Stimulated activated CD4-positive, alpha-beta T cell treated with anti-CD3 and anti-CD28 coated beads, TNF-alpha, amount 100 ng/mL, for 24 hours (primary cell): ENCODE results near the gene CDH11.

Experiments used
- DNase-seq, 3 experiments: peaks; one replicate each; pipeline ENCODE4 v3.0.0-alpha.2; 2020; ENCODE audit warnings: low read depth in 3 of 3

The CDH11 gene

GRCh38 chr16:65034915-65035314 lies 86.9 kb downstream of the CDH11 start:
- no peak for DNase-seq

- DNase-seq: no peak
These were observed 89.5 kb downstream of the CDH11 start for GRCh38 chr16:65032387-65032786.

DNA sequence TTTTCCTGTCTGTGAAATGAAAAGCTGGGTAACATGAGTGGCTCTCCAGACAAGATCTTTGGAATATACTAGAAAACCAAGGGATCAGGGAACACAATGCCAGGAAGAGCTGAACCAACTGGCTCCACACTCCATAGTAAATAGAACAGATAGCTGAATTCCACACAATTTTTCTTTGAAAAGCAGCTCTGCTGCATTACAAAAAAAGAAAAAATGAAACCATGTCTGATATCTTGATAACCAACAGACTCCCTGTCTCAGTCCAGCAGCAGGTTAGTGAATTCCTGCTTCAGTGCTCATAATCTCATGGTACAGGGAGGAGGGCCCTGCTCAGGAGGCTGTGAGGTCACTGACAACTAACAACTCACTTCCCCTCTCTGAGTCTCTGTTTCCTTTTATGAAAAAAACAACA lies 97.1 kb downstream of the CDH11 start:
- no peak for DNase-seq

DNA sequence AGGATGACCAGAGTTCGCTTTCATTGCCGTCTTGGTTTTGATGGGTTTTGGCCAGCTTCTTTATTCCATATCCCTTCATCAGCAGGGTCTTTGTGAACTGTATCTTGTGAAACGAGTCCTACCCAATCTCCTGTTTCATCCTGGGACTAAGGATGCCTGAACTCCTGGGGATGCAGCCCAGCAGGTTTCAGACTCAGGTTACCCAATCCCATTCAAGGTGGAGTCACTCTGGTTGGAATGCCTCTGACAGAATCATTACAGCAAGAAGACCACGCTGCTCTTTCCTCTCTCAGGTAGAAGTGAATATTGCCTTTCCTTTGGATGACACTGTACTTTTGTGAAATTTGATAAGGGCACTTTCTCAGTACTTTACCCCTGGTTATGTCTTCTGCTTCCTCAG lies 98.1 kb downstream of the CDH11 start:
- DNase-seq: no peak

GRCh38 chr16:65021852-65022595 lies 99.8 kb downstream of the CDH11 start:
- DNase-seq: no peak

- DNase-seq: no peak
These were observed 105.1 kb downstream of the CDH11 start for GRCh38 chr16:65016754-65017153.

DNA sequence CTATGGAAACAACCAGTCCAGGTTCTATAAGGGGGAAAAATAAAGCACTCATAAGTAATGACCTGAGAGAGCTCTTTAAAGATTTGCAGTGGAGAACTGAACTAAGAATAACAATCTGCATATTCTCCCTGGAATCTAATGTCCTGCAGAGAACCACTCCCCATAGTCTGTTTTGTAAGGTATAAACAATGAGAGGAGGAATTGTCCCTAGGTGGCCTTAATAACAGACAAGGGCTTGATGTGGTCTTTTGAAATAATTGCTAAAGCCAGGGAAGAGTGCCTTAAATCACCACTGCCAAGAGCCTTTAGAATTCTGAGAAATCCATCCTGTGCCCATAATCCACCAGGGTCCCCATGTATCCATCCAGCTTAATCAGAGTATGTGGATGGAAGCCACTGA lies 106.3 kb downstream of the CDH11 start:
- no peak for DNase-seq

DNA sequence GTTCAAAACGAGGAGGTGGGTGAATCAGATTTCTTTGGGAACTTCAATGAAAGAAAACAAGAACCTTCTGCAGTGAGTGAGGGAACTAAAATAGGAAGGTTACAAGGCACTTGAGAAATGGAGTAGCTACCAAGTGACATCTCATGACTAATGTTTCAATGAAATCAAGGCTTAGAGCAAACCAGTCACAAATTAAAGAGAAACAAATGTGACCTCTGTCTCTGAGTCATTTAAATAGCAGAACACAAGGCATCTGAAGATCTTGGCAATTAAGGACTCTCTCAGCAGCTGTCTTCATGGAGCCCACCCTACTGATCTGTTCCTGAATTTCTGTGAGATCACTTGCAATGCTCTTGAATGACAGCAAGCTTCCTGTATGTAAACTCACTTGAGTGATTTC lies 109.5 kb downstream of the CDH11 start:
- no peak for DNase-seq

DNA sequence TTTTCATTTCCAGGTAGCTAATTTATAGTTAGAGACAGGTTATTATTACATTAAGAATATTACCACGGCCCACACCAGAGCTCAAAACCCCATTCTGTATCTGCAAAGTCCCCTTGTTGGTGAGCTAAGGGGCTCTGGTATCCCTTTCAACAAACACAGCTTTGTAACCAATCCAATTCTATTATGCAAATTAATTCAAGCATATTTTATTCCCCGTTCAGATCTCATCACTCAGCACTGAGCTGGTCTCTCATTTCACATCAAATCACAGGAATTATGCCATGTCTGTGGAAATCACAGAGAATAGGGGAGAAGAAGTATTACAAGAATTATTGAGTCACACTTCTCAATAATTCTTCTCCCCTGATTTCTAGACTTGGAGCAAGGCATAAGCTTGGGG lies 111.7 kb downstream of the CDH11 start:
- no peak for DNase-seq

DNA sequence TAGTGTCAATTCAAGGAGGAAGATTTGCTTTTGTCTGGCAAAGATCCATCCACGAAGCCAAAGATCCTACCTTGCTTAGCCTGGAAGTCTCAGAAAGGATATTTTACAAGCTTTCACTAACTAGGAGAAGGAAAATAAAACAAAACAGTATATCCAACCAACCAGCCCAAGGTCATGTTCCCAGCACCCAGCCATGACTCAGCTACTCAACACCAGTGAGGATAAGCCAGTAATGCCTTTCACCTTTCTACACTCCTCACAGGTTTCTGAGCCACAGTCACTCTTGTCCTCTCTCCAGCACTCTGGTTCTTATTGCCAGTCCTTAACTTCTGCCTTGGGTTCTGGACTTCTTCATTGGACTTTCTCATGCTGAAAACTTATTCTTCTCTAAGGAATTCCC lies 116.2 kb downstream of the CDH11 start:
- no peak for DNase-seq

GRCh38 chr16:65004570-65004969 lies 117.3 kb downstream of the CDH11 start:
- DNase-seq: no peak

- DNase-seq: no peak
These were observed 118.2 kb downstream of the CDH11 start for GRCh38 chr16:65003621-65004020.

- DNase-seq: no peak
These were observed 119.6 kb downstream of the CDH11 start for GRCh38 chr16:65002265-65002664.

DNA sequence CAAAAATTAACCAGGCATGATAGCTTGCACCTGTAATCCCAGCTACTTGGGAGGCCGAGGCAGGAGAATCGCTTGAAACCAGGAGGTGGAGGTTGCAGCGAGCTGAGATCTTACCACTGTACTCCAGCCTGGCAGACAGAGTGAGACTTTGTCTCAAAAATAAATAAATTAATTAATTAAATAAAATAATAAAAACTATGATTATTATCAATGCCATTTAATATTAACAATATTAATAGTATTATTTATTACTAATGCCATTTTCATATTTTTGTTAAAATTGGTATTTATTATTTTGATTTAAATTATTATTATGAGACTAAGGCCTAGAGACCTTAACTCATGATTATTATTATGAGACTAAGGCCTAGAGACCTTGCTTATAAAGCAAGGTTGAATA lies 121.2 kb downstream of the CDH11 start:
- no peak for DNase-seq

GRCh38 chr16:64997751-64998150 lies 124.1 kb downstream of the CDH11 start:
- DNase-seq: no peak

DNA sequence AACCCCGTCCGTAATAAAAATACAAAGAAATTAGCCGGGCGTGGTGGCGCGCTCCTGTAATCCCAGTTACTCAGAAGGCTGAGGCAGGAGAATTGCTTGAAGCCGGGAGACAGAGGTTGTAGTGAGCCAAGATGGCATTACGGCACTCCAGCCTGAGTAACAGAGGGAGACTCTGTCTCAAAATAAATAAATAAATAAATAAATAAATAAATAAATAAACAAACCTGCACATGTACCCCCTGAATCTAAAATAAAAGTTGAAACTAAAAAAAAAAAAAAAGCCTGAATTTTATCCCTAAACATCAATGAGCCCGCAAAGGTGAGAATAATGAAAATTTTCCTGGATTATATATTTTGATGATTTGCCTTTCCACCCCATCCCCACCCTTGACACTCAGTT lies 124.7 kb downstream of the CDH11 start:
- DNase-seq: no peak

- no peak for DNase-seq
These were observed 125.2 kb downstream of the CDH11 start for GRCh38 chr16:64996641-64997040.

DNA sequence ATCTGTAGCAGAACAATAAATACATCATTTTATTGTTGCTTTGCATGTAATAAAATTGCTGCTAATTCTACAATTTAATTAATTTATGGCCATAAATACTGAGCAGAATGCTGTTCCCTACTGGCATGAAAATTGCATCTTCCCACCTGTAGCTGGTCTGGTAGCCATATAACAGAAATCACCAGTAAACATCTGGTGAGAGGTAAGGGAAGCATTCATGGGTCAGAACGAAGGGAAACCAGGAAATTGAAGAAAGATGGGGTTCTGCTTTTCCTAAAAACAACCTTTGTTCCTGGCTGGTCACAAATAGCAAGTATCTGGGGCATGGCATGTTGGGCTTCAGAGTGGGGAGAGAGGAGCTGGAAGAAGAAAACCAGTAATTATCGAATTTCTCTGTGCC lies 128.4 kb downstream of the CDH11 start:
- DNase-seq: no peak

- no peak for DNase-seq
These were observed 130.9 kb downstream of the CDH11 start for GRCh38 chr16:64991001-64991400.

DNA sequence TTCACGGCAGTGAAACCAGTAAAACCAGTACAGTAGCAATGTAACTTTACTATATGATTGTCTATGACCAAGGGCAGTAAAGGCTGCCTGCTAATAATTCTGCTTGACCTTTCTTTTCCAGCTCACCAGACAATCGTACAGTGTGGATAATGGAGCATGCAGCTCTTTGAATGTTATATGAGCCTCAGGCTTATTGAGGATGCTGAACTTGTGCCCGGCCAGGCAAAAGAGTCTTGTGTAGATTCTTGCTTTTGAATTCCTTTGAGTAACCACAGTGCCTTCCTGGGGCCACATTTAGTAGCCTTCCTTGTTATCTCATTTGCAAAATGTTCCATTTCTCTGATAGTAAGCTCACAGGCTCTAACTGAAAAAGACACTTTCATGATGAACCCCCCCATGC lies 131.8 kb downstream of the CDH11 start:
- DNase-seq: no peak

DNA sequence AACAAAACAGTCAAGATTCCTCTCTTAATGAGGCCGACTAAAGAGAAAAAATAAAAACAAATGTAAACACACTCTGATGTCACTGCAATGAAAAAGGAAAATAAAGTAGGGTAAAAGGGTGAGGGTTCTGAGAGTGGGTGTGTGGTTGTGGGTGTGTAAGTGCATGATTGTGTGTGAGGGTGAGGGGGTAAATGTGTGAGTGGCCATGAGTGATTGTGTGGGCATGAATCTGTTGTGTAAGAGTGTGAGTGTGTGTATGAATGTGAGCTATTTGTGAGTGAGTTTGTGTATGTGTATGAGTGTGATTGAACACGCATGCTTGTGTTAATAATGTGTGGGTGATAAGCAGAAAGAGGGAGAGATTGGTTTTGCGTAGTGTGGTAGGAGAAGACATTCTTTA lies 132.8 kb downstream of the CDH11 start:
- DNase-seq: no peak

- no peak for DNase-seq
These were observed 137.9 kb downstream of the CDH11 start for GRCh38 chr16:64983963-64984362.

GRCh38 chr16:64983231-64983630 lies 138.6 kb downstream of the CDH11 start:
- DNase-seq: no peak

DNA sequence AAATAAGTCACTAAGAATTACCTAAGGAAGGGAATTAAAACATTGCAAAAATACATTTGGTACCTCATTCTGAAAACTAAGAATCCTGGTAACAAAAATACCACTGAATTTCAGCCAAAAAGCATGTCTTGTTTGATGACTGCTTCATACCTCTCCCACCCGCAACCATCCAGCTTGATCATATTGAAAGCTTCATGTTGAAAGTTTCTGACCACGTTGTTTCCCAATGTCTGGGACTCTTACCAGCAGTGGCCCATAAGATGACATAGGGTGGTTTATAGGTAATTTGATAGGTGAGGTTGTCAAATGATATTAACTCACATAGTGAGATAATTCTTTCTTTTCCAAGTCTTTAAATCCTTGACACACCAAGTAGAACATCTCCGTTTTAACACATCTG lies 139.3 kb downstream of the CDH11 start:
- no peak for DNase-seq
